H9 (cell line): ENCODE measurements around the gene CCSER2. TPM values are rescaled to one million over a fixed set of nuclear protein-coding genes. Genes with fewer than 3 reads are reported as not detected.

Source experiments
- DNase-seq: peaks from one replicate; pipeline ENCODE4 v3.0.0-alpha.2; 2017
- H2AFZ ChIP-seq: one replicate; pipeline ENCODE4 v1.6.1; 2013; ENCODE audit warnings: mild to moderate bottlenecking, low read length, control low read depth, moderate library complexity
- H2AK5ac ChIP-seq: 2 replicates; pipeline ENCODE4 v1.6.1; 2013; ENCODE audit warnings: low read length, control low read depth, mixed read lengths; ENCODE audit not compliant: insufficient read length
- H2BK120ac ChIP-seq: one replicate; pipeline ENCODE4 v1.6.1; 2013; ENCODE audit warnings: low read depth, mild to moderate bottlenecking, low read length, control low read depth, inconsistent platforms; ENCODE audit not compliant: poor library complexity, severe bottlenecking
- H2BK12ac ChIP-seq: 2 replicates; pipeline ENCODE4 v1.6.1; 2013; ENCODE audit warnings: low read length, control low read depth, mixed read lengths, low read depth; ENCODE audit not compliant: insufficient read length
- H2BK15ac ChIP-seq: 2 replicates; pipeline ENCODE4 v1.6.1; 2013; ENCODE audit warnings: low read depth, low read length, control low read depth
- H2BK20ac ChIP-seq: one replicate; pipeline ENCODE4 v1.6.1; 2013; ENCODE audit warnings: low read depth, mild to moderate bottlenecking, low read length, control low read depth, inconsistent platforms; ENCODE audit not compliant: poor library complexity, severe bottlenecking
- H2BK5ac ChIP-seq: 2 replicates; pipeline ENCODE4 v1.6.1; 2013; ENCODE audit warnings: low read length, control low read depth, mixed read lengths; ENCODE audit not compliant: insufficient read length
- H3K14ac ChIP-seq: 2 replicates; pipeline ENCODE4 v1.6.1; 2013; ENCODE audit warnings: low read length, control low read depth; ENCODE audit not compliant: insufficient read depth
- H3K18ac ChIP-seq: 2 replicates; pipeline ENCODE4 v1.6.1; 2013; ENCODE audit warnings: low read depth, mild to moderate bottlenecking, mixed read lengths, low read length, control low read depth; ENCODE audit not compliant: insufficient read length
- H3K23ac ChIP-seq: 2 replicates; pipeline ENCODE4 v1.6.1; 2013; ENCODE audit warnings: low read length, control low read depth, mixed read lengths, low read depth; ENCODE audit not compliant: insufficient read length
- H3K23me2 ChIP-seq: 2 replicates; pipeline ENCODE4 v1.6.1; 2013; ENCODE audit warnings: low read depth, mild to moderate bottlenecking, mixed read lengths, low read length, control low read depth; ENCODE audit not compliant: insufficient read length, poor library complexity, severe bottlenecking
- H3K27ac ChIP-seq: 2 replicates; pipeline ENCODE4 v1.5.1; 2013; ENCODE audit warnings: low read length, control low read depth, mixed read lengths, low read depth; ENCODE audit not compliant: insufficient read length
- H3K27me3 ChIP-seq: 2 replicates; pipeline ENCODE4 v1.6.1; 2013; ENCODE audit warnings: low read length, control low read depth, inconsistent platforms; ENCODE audit not compliant: insufficient read depth
- H3K4ac ChIP-seq: 2 replicates; pipeline ENCODE4 v1.6.1; 2013; ENCODE audit warnings: low read depth, mild to moderate bottlenecking, control low read depth, inconsistent platforms, low read length, moderate library complexity
- H3K4me1 ChIP-seq: 2 replicates; pipeline ENCODE4 v1.6.1; 2013; ENCODE audit warnings: low read length, control low read depth, inconsistent platforms; ENCODE audit not compliant: insufficient read depth
- H3K4me2 ChIP-seq: 2 replicates; pipeline ENCODE4 v1.6.1; 2013; ENCODE audit warnings: low read length, control low read depth, mixed read lengths; ENCODE audit not compliant: insufficient read length, insufficient read depth
- H3K56ac ChIP-seq: 2 replicates; pipeline ENCODE4 v1.6.1; 2013; ENCODE audit warnings: low read depth, mild to moderate bottlenecking, mixed read lengths, low read length, control low read depth; ENCODE audit not compliant: insufficient read length
- H3K79me1 ChIP-seq: 2 replicates; pipeline ENCODE4 v1.6.1; 2013; ENCODE audit warnings: low read depth, mild to moderate bottlenecking, moderate library complexity, low read length, control low read depth, inconsistent platforms; ENCODE audit not compliant: insufficient read depth, poor library complexity, severe bottlenecking
- H3K79me2 ChIP-seq: 2 replicates; pipeline ENCODE4 v1.6.1; 2013; ENCODE audit warnings: low read length, control low read depth, inconsistent platforms; ENCODE audit not compliant: insufficient read depth
- H3K9ac ChIP-seq: 2 replicates; pipeline ENCODE4 v1.6.1; 2013; ENCODE audit warnings: low read length, control low read depth, mixed read lengths; ENCODE audit not compliant: insufficient read length; ENCODE audit errors: extremely low read depth
- H3K9me3 ChIP-seq: one replicate; pipeline ENCODE4 v1.6.1; 2013; ENCODE audit warnings: low read depth, low read length, inconsistent platforms; ENCODE audit not compliant: control insufficient read depth
- H3T11ph ChIP-seq: one replicate; pipeline ENCODE4 v1.6.1; 2013; ENCODE audit warnings: mild to moderate bottlenecking, low read length, control low read depth, inconsistent platforms
- H4K20me1 ChIP-seq: one replicate; pipeline ENCODE4 v1.6.1; 2013; ENCODE audit not compliant: control insufficient read depth, insufficient read length, insufficient read depth
- H4K5ac ChIP-seq: 2 replicates; pipeline ENCODE4 v1.6.1; 2013; ENCODE audit warnings: low read depth, mild to moderate bottlenecking, mixed read lengths, low read length, control low read depth; ENCODE audit not compliant: insufficient read length
- H4K8ac ChIP-seq: replicated peaks from 2 replicates; pipeline ENCODE4 v1.6.1; 2013; ENCODE audit warnings: low read length, control low read depth, mixed read lengths, low read depth; ENCODE audit not compliant: insufficient read length
- H4K91ac ChIP-seq: 2 replicates; pipeline ENCODE4 v1.6.1; 2013; ENCODE audit warnings: low read depth, mild to moderate bottlenecking, moderate library complexity, mixed read lengths, low read length, control low read depth; ENCODE audit not compliant: insufficient read length
- H3K27ac Mint-ChIP-seq, 3 experiments: 2 replicates in 2 of 3; 3 replicates in 1 of 3; pipeline ENCODE4 v1.8.0; 2020 to 2021; ENCODE audit warnings: mixed read lengths in 3 of 3, mild to moderate bottlenecking in 1 of 3, moderate library complexity in 1 of 3
- H3K27me3 Mint-ChIP-seq: 2 replicates; pipeline ENCODE4 v1.8.0; 2021; ENCODE audit warnings: low read depth, mild to moderate bottlenecking, moderate library complexity, mixed read lengths
- H3K36me3 Mint-ChIP-seq, 3 experiments: 2 replicates in 2 of 3; 3 replicates in 1 of 3; pipeline ENCODE4 v1.8.0; 2020 to 2021; ENCODE audit warnings: low read depth in 3 of 3, mixed read lengths in 3 of 3; ENCODE audit not compliant: insufficient read depth in 1 of 3
- H3K4me1 Mint-ChIP-seq, 2 experiments: 2 replicates each; pipeline ENCODE4 v1.8.0; 2020; ENCODE audit warnings: mixed read lengths in 2 of 2
- H3K4me3 Mint-ChIP-seq, 2 experiments: 2 replicates in 1 of 2; 3 replicates in 1 of 2; pipeline ENCODE4 v1.8.0; 2020 to 2021; ENCODE audit warnings: mild to moderate bottlenecking in 2 of 2, mixed read lengths in 2 of 2, moderate library complexity in 1 of 2
- H3K9me3 Mint-ChIP-seq, 2 experiments: 2 replicates in 1 of 2; 3 replicates in 1 of 2; pipeline ENCODE4 v1.8.0; 2020; ENCODE audit warnings: mild to moderate bottlenecking in 2 of 2, mixed read lengths in 2 of 2, moderate library complexity in 1 of 2
- WGBS: extraction: QIAGEN DNeasy Blood & Tissue Kit; methylation state at CpG from one replicate; pipeline ENCODE4 v1.1.7; 2013; ENCODE audit warnings: missing lambda C conversion rate, low lambda C conversion rate, mixed read lengths; ENCODE audit not compliant: insufficient read length; ENCODE audit errors: extremely low coverage; 5-methylcytosine and 5-hydroxymethylcytosine counted together
- total RNA-seq: library from RNA; stranded (reverse); gene quantifications from 2 replicates; pipeline ENCODE4 v1.2.1, GENCODE V29; 2021
- TF ChIP-seq, protein P1 (sequence below): fragments of 200-600 bp; sonication (generic); conservative IDR thresholded peaks from 3 replicates; pipeline ENCODE4 v1.8.0; 2021; ENCODE audit warnings: antibody characterized with exemption, mild to moderate bottlenecking

Gene CCSER2
- total RNA-seq, 1 experiment from 2014 or later = 22.2 TPM

DNA sequence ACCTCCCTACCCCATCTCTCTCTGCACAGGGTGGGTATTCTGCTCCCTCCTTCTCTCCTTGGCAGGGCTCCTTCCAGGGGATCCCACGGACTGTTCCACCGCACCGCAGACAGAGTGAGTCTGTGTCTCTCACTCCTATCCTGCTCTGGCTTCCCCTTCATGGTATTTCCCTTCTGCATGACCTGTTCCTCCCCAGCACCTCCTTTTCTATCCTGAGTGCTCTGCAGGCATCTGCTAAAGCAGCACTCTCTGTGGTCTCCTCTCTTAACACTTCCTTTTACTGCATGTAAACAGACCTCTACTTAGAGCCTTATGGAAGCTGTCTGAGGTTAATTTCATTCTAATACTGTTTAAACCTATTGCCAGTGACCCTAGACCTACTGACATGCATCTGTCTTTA is 171.5 kb downstream of the CCSER2 start:
- H3K4me2 ChIP-seq = no peak overlapping the region
- H3K23me2 ChIP-seq = no peaks in the 10 kb centered on the region
- no peak overlapping the region for H3K9ac ChIP-seq
- H3K27me3 ChIP-seq = no peaks in the 10 kb centered on the region
- H4K91ac ChIP-seq = no peak overlapping the region
- no peaks in the 10 kb centered on the region; the same call in 1 of the 2 replicates for H3K4me1 ChIP-seq
- H3K4ac ChIP-seq = no peak overlapping the region
- Mint-ChIP-seq H3K27me3 (no peaks in the 10 kb centered on the region), H3K4me3 (no peak overlapping the region), H3K4me1 (peaks cover 15 to 26% of the 10 kb centered on the region in 2 experiments), H3K36me3 (peaks cover 0 to 4% (median 0%) of the 10 kb centered on the region in 3 experiments; a peak in 1 of 7 replicates), H3K27ac (peak overlapping the region; percentile 13 to 90 (median 83); a peak in 6 of 7 replicates), H3K9me3 (no peaks in the 10 kb centered on the region)
- H2BK5ac ChIP-seq = no peak overlapping the region
- DNase-seq = peak; percentile 32
- H3K14ac ChIP-seq = no peak overlapping the region
- no peak overlapping the region for H3K27ac ChIP-seq
- no peak overlapping the region for H4K8ac ChIP-seq
- no peak overlapping the region for H3K18ac ChIP-seq
- no peaks in the 10 kb centered on the region for H3K9me3 ChIP-seq
- no peaks in the 10 kb centered on the region for H3K79me2 ChIP-seq
- no peaks in the 10 kb centered on the region for H4K20me1 ChIP-seq
- no peaks in the 10 kb centered on the region for H3K79me1 ChIP-seq
- H4K5ac ChIP-seq = no peak overlapping the region
- H2BK20ac ChIP-seq = no peak overlapping the region
- H3K23ac ChIP-seq = no peak overlapping the region
- no CpG with 5 or more reads among the region's 3 CpGs for WGBS
- H2BK12ac ChIP-seq = no peak overlapping the region
- no peak overlapping the region for H2BK15ac ChIP-seq
- no peak overlapping the region for H2BK120ac ChIP-seq
- H3K56ac ChIP-seq = no peak overlapping the region
- no peak overlapping the region for H2AK5ac ChIP-seq
- H3T11ph ChIP-seq = no peak overlapping the region
- H2AFZ ChIP-seq = no peak overlapping the region
- TF ChIP-seq, protein P1, sequence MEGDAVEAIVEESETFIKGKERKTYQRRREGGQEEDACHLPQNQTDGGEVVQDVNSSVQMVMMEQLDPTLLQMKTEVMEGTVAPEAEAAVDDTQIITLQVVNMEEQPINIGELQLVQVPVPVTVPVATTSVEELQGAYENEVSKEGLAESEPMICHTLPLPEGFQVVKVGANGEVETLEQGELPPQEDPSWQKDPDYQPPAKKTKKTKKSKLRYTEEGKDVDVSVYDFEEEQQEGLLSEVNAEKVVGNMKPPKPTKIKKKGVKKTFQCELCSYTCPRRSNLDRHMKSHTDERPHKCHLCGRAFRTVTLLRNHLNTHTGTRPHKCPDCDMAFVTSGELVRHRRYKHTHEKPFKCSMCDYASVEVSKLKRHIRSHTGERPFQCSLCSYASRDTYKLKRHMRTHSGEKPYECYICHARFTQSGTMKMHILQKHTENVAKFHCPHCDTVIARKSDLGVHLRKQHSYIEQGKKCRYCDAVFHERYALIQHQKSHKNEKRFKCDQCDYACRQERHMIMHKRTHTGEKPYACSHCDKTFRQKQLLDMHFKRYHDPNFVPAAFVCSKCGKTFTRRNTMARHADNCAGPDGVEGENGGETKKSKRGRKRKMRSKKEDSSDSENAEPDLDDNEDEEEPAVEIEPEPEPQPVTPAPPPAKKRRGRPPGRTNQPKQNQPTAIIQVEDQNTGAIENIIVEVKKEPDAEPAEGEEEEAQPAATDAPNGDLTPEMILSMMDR = no peak
